Parathyroid adenoma (tissue), 2 donors: ENCODE results near the gene TUBA8.

Experiments used
- H2AFZ ChIP-seq: fragments of 300-600 bp; sonication (generic); one replicate; pipeline ENCODE4 v1.7.0; 2017; ENCODE audit warnings: antibody characterized with exemption, mild to moderate bottlenecking
- H3K27ac ChIP-seq: fragments of 300-600 bp; sonication (generic); one replicate; pipeline ENCODE4 v1.7.0; 2017
- H3K27me3 ChIP-seq: fragments of 300-600 bp; sonication (generic); one replicate; pipeline ENCODE4 v1.7.0; 2017; ENCODE audit warnings: low read length; ENCODE audit not compliant: control insufficient read depth, insufficient read depth
- H3K36me3 ChIP-seq: fragments of 300-600 bp; sonication (generic); one replicate; pipeline ENCODE4 v1.7.0; 2017; ENCODE audit warnings: low read length; ENCODE audit not compliant: control insufficient read depth, insufficient read depth
- H3K4me1 ChIP-seq: fragments of 300-600 bp; sonication (generic); one replicate; pipeline ENCODE4 v1.7.0; 2017; ENCODE audit warnings: control low read depth
- H3K4me2 ChIP-seq: fragments of 300-600 bp; sonication (generic); one replicate; pipeline ENCODE4 v1.7.0; 2017; ENCODE audit warnings: low read length
- H3K4me3 ChIP-seq: fragments of 300-600 bp; sonication (generic); one replicate; pipeline ENCODE4 v1.7.0; 2017; ENCODE audit warnings: low read depth, low read length
- H3K79me2 ChIP-seq: fragments of 300-600 bp; sonication (generic); one replicate; pipeline ENCODE4 v1.7.0; 2017; ENCODE audit warnings: control low read depth
- H3K9ac ChIP-seq: fragments of 300-600 bp; sonication (generic); one replicate; pipeline ENCODE4 v1.7.0; 2017; ENCODE audit warnings: mild to moderate bottlenecking
- H3K9me3 ChIP-seq: fragments of 300-600 bp; sonication (generic); one replicate; pipeline ENCODE4 v1.7.0; 2017; ENCODE audit warnings: low read length; ENCODE audit not compliant: control insufficient read depth
- CTCF ChIP-seq: fragments of 300-600 bp; sonication (generic); IDR thresholded peaks from one replicate; pipeline ENCODE4 v1.7.0; 2017; ENCODE audit warnings: antibody characterized with exemption, mild to moderate bottlenecking
- donor health status: primary hyperparathyroidism.

The TUBA8 gene

GRCh38 chr22:18116634-18117033, 6.0 kb downstream of the TUBA8 start:
- TF ChIP-seq CTCF: no peak
- no peaks in the 10 kb centered on the region for H3K4me1 ChIP-seq
- H3K9ac ChIP-seq: no peak overlapping the region
- no peaks in the 10 kb centered on the region for H3K27me3 ChIP-seq
- no peaks in the 10 kb centered on the region for H3K36me3 ChIP-seq
- no peak overlapping the region for H3K4me3 ChIP-seq
- H3K9me3 ChIP-seq: no peaks in the 10 kb centered on the region
- no peaks in the 10 kb centered on the region for H3K79me2 ChIP-seq
- no peak overlapping the region for H2AFZ ChIP-seq
- no peak overlapping the region for H3K27ac ChIP-seq
- no peak overlapping the region for H3K4me2 ChIP-seq

GRCh38 chr22:18118345-18118915, 7.8 kb downstream of the TUBA8 start:
- H3K79me2 ChIP-seq: no peaks in the 10 kb centered on the region
- H3K27ac ChIP-seq: no peak overlapping the region
- H2AFZ ChIP-seq: no peak overlapping the region
- no peak overlapping the region for H3K4me3 ChIP-seq
- H3K9me3 ChIP-seq: no peaks in the 10 kb centered on the region
- TF ChIP-seq CTCF: no peak
- no peaks in the 10 kb centered on the region for H3K27me3 ChIP-seq
- H3K9ac ChIP-seq: no peak overlapping the region
- no peak overlapping the region for H3K4me2 ChIP-seq
- no peaks in the 10 kb centered on the region for H3K36me3 ChIP-seq
- H3K4me1 ChIP-seq: no peaks in the 10 kb centered on the region

- Histone ChIP-seq H3K4me1 (no peaks in the 10 kb centered on the region), H3K79me2 (no peaks in the 10 kb centered on the region), H3K4me3 (no peak overlapping the region), H3K27me3 (no peaks in the 10 kb centered on the region), H2AFZ (no peak overlapping the region), H3K9me3 (no peaks in the 10 kb centered on the region), H3K27ac (no peak overlapping the region), H3K36me3 (no peaks in the 10 kb centered on the region), H3K9ac (no peak overlapping the region), H3K4me2 (no peak overlapping the region)
- TF ChIP-seq CTCF: no peak
Observed at GRCh38 chr22:18119409-18120110, 9.0 kb downstream of the TUBA8 start.

GRCh38 chr22:18120857-18121256, 10.2 kb downstream of the TUBA8 start:
- H3K4me3 ChIP-seq: no peak overlapping the region
- no peaks in the 10 kb centered on the region for H3K79me2 ChIP-seq
- TF ChIP-seq CTCF: no peak
- H3K4me1 ChIP-seq: no peaks in the 10 kb centered on the region
- no peaks in the 10 kb centered on the region for H3K9me3 ChIP-seq
- H3K4me2 ChIP-seq: no peak overlapping the region
- no peaks in the 10 kb centered on the region for H3K27me3 ChIP-seq
- no peaks in the 10 kb centered on the region for H3K36me3 ChIP-seq
- no peak overlapping the region for H3K9ac ChIP-seq
- no peak overlapping the region for H2AFZ ChIP-seq
- no peak overlapping the region for H3K27ac ChIP-seq

GRCh38 chr22:18121506-18121905, 10.9 kb downstream of the TUBA8 start:
- no peak overlapping the region for H3K9ac ChIP-seq
- no peaks in the 10 kb centered on the region for H3K79me2 ChIP-seq
- no peak overlapping the region for H3K4me2 ChIP-seq
- no peak overlapping the region for H2AFZ ChIP-seq
- no peaks in the 10 kb centered on the region for H3K4me1 ChIP-seq
- no peak overlapping the region for H3K27ac ChIP-seq
- H3K9me3 ChIP-seq: no peaks in the 10 kb centered on the region
- no peak for TF ChIP-seq CTCF
- H3K36me3 ChIP-seq: no peaks in the 10 kb centered on the region
- no peak overlapping the region for H3K4me3 ChIP-seq
- no peaks in the 10 kb centered on the region for H3K27me3 ChIP-seq
